GM08714 (cell line): ENCODE data around the gene ACSL3.
"Not testable (repeated sequence)": the region's sequence is repeated elsewhere in the genome, so short reads cannot be mapped to it uniquely, and the experiment has no call there.

Source experiments
- H3K4me3 ChIP-seq: fragments of 200-500 bp; sonication (Bioruptor generic); 2 replicates; pipeline ENCODE4 v1.5.1; 2014; ENCODE audit warnings: mild to moderate bottlenecking, low read length, inconsistent platforms
- ZNF274 ChIP-seq: IDR thresholded peaks from 2 replicates; pipeline ENCODE4 v1.6.1; 2012; ENCODE audit warnings: mild to moderate bottlenecking, low read depth, low read length

ACSL3 gene

DNA sequence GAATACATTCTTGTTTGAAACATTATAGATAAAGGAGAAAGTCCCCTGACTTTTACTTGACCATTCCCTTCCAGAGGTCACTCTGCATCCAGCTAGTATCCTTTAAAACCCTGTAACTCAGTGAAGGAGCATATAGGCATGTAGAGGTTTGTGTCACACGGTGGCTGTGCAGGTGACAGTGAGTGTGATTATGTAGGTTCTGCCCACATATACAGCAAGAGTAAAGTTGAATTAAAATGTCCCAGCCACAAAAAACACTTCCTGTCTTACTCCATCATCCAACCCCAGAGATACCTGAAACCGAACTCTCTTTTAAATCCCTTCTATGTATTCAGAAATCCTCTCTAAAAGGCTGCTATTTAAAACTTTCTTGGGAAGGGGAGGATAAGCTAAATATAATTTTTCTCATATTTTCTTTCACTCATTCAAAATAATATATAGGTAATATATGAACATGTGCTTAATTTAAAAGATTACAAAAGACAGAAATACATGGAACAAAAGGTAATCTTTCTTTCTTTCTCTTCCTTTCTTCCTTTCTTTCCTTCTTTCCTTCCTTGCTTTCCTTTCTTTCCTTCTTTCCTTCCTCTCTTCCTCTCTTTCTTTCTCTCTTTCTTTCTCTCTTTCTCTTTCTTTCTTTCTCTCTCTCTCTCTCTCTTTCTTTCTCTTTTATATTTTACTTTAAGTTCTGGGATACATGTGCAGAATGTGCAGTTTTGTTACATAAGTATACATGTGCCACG lies 20.6 kb upstream of the ACSL3 start:
- TF ChIP-seq ZNF274, result no peak
- H3K4me3 ChIP-seq, result no peak overlapping the region

DNA sequence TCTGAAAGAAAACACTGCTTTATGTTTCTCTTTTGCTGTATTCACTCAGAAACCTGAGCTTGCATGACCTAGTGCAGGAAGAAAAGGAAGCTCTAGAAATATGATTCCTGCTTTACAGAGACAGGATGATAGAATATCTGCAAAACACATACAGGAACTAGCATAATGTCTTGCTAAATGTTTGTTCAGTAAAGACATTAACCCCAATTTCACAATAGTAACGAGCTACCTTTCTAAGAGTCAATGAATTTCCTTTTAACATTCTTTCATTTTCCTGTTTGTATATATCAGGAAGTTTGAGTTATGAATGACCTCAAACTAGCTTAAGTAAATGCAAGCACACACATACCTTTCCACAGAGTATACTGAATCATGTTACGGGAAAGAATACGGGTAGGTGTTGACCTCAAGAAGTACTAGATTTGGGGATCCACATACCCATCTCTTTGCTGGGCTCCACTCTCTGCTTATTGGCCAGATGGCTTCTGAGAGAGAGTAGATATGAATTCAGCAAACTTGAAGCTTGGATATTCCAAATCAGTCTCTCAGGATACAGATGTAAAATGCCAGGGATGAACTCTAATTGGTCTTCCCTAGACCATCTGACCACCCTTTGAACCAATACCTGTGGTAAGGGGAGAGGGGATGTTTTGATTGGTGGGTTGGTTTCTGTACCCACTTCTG lies 18.2 kb upstream of the ACSL3 start:
- TF ChIP-seq ZNF274, result no peak
- no peak overlapping the region for H3K4me3 ChIP-seq

DNA sequence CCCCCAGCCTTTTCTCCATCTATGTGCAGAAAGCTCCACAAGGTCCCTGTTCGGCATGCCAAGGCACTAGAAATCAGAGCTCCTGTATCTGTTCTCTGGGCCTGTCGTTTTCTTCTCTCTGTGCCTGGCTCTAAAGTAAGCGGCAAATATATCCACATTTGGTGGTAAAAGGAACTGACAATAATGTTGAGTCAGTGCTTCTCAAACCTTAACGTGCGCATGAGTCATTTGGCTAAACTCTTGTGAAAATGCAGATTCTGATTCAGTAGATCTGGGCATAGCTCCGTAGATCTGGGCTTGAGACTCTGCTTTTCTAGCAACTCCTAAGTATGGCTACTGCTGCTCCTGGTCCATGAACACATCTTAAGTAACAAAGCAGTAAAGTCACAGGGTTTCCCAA lies 16.5 kb upstream of the ACSL3 start:
- no peak for TF ChIP-seq ZNF274
- no peak overlapping the region for H3K4me3 ChIP-seq

DNA sequence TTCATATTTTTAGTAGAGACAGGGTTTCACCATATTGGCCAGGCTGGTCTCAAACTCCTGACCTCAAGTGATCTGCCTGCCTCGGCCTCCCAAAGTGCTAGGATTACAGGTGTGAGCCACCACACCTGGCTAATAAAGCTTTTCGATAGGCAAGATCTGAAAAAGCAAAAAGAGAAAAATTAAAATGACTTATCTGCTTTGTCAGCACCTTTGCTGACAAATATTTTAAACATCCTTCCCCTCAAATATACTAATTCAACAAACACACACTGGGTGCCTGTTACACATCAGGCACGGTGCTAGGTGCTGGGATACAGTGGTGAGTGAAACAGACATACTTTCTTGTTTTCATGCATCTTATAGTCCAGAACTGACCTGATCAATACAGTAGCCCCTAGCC lies 15.5 kb upstream of the ACSL3 start:
- H3K4me3 ChIP-seq, result not testable (repeated sequence)

DNA sequence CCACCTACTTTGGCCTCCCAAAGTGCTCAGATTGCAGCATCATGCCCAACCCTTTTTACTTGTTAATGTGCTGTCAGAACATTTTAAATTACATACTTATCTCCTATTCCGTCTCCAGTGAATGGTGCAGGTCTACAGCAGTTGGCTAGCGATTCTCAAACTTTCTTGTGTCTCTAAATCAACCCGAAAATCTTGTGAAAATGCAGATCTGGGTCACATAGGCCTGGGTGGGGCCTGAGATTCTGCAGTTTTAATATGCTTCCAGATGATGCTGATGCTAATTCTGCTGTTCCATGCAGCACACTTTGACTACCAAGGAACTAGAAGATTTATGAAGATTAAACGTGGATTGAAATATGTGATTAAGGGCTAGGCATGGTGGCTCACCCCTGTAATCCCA lies 14.8 kb upstream of the ACSL3 start:
- no peak overlapping the region for H3K4me3 ChIP-seq
- no peak for TF ChIP-seq ZNF274

- H3K4me3 ChIP-seq, result not testable (repeated sequence)
These were observed 12.8 kb upstream of the ACSL3 start for GRCh38 chr2:222848031-222848430.

DNA sequence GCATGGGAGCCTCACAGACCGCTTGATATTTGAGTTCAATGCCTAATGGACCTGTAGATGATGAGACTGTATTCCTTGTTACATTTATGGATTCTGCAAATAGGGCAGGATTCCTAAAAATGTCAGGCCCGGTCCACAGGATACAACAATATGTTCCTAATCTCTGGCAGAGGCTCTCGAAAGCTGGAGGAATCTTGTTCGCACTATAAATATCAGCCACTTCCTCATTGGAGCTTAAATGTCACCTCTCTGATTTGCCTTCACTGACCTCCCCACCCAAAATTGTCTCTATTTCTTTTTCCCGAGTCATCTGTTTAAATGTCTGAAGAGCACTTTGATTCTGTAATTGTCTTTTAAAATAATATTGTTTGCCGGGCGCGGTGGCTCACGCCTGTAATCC lies 12.0 kb upstream of the ACSL3 start:
- TF ChIP-seq ZNF274, result no peak

DNA sequence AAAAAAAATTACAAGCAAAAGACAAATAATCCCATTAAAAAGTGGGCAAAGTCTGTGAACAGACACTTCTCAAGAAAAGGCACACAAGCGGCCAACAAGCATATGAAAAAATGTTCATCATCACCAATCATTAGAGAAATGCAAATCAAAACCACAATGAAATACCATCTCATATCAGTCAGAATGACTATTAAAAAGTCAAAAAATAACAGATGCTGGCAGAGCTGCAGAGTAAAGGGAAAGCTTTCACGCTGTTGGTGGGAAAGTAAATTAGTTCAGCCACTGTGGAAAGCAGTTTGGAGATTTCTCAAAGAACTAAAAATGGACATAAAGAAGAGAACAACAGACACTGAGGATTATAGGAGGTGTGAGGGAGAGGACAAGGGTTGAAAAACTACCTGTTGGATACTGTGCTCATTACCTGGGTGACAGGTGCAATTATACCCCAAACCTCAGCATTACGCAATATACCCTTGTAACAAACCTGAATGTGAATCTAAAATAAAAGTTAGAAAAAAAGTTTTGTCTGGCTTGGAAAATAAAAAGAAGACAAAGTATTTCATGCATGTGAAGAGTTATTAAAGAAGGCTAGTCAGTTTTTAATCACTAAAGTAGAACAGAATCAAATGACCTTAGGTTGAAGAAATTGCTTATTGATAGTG lies 8.7 kb upstream of the ACSL3 start:
- no peak for TF ChIP-seq ZNF274
- H3K4me3 ChIP-seq, result no peak overlapping the region

More for the DNA sequence above, 12.0 kb upstream of the ACSL3 start:
- H3K4me3 ChIP-seq, result no peak overlapping the region

GRCh38 chr2:222854773-222855700 lies 5.8 kb upstream of the ACSL3 start:
- no peak overlapping the region for H3K4me3 ChIP-seq
- TF ChIP-seq ZNF274, result no peak

DNA sequence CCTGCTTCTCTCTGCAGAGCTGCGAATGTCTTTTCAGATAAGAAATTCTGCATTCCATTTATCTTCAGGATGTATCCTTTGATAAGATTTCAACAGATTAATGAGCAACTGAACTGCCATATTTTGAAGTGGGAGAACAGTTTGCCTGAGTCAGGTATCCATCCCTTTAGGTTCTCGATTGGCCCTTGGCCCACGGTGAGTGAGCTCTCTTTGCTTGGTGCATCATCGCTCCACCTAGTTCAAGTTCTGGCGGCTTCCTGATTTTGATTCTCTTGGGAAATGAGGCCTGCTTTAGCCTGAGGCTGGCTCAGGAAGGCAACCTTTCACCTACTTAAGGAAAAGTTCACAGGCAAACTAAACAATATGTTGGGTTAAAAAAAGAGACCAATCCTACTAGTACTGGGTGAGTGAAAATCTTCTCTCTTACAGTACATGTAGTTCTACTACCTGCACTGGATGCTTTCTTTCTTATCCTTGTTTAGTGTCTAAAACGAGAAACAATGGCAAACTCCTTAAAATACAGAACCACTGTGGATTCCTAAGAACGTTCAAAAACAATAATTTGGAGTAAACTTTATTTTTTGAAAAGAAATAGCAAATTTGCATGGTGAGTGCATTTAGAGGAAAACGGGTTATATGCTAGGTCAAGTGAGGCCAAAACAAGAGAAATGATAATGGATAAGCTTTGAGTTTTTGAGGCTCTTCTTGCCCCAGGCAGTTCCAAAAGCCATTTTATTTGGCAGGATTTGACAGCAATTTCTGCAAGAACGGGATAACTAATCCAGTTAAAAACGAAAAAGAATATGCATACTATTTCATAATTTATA lies 837 bp upstream of the ACSL3 start:
- TF ChIP-seq ZNF274, result no peak
- H3K4me3 ChIP-seq, result peak overlapping the region; percentile 60

DNA sequence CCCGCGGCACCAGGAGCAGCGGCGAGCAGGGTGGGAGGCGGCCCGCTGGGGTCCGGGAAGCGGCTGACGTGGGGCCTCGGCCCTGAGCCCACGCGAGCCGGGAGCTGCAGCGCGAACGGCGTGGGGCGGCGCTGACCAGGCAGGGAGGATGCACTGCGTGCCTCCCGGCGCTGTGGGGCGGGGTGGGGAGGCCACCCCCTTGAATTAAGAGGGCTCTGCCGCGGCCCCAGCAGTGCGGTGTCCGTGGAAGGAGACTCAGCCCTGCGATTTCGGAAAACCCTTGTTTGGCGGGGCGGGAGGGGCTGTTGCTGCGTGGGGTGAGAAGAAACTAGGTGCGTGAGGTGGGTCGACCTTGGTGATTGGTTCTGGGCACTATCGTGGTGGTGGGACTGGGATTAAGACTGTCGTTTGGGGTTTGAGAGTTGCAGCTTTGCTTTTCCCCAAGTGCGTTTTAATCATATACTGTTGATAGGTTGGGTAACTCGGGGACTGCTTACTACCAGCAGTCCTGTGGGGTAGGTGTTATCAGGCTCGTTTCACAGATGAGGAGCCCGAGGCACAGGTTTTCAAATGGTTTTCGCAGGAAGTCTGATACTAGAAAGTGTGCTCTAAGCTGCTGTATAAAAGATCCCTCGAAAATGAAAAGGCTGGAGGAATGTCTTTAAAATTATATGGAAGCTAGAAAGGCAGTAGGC lies 722 bp downstream of the ACSL3 start:
- no peak for TF ChIP-seq ZNF274

GRCh38 chr2:222862106-222862908 lies 1.5 kb downstream of the ACSL3 start:
- no peak for TF ChIP-seq ZNF274
- H3K4me3 ChIP-seq, result peak overlapping the region; percentile 95

More for the DNA sequence above, 722 bp downstream of the ACSL3 start:
- peak overlapping the region; percentile 95 for H3K4me3 ChIP-seq
